Liver (tissue), 9 donors: ENCODE measurements around the gene RNF34. TPM values are rescaled to one million over a fixed set of nuclear protein-coding genes. Genes with fewer than 3 reads are reported as not detected.

Experiments used
- DNase-seq: peaks from one replicate; pipeline ENCODE4 v3.0.0-alpha.2; 2017; ENCODE audit warnings: low spot score
- H3K27ac ChIP-seq, 2 donors: one replicate each; pipeline ENCODE4 v1.7.0; 2013; ENCODE audit warnings: inconsistent platforms in 2 of 2, low read length in 2 of 2, control low read depth in 1 of 2, low read depth in 1 of 2, mild to moderate bottlenecking in 1 of 2
- H3K27me3 ChIP-seq, 4 donors: one replicate each; pipeline versions ENCODE4 v1.6.1 to v1.7.0; 2013; ENCODE audit warnings: low read length in 3 of 4, inconsistent platforms in 1 of 4, mild to moderate bottlenecking in 1 of 4, moderate library complexity in 1 of 4; ENCODE audit not compliant: control insufficient read depth in 4 of 4, insufficient read depth in 4 of 4
- H3K36me3 ChIP-seq, 4 donors: one replicate each; pipeline versions ENCODE4 v1.6.1 to v1.7.0; 2013; ENCODE audit warnings: low read length in 3 of 4, mild to moderate bottlenecking in 3 of 4, low read depth in 1 of 4, moderate library complexity in 1 of 4; ENCODE audit not compliant: control insufficient read depth in 4 of 4, insufficient read depth in 3 of 4
- H3K4me1 ChIP-seq, 4 donors: one replicate each; pipeline versions ENCODE4 v1.6.1 to v1.7.0; 2013; ENCODE audit warnings: low read length in 3 of 4, mild to moderate bottlenecking in 3 of 4, moderate library complexity in 1 of 4; ENCODE audit not compliant: control insufficient read depth in 4 of 4, insufficient read depth in 4 of 4
- H3K4me3 ChIP-seq, 3 donors: one replicate each; pipeline versions ENCODE4 v1.6.1 to v1.7.0; 2013; ENCODE audit warnings: low read length in 3 of 3, control low read depth in 1 of 3, low read depth in 1 of 3, mild to moderate bottlenecking in 1 of 3
- H3K9ac ChIP-seq, 2 donors: one replicate each; pipeline ENCODE4 v1.7.0; 2013; ENCODE audit warnings: low read length in 2 of 2, mild to moderate bottlenecking in 2 of 2, moderate library complexity in 2 of 2, control low read depth in 1 of 2, low read depth in 1 of 2
- H3K9me3 ChIP-seq, 4 donors: one replicate each; pipeline versions ENCODE4 v1.6.1 to v1.7.0; 2013; ENCODE audit warnings: low read length in 3 of 4; ENCODE audit not compliant: control insufficient read depth in 4 of 4
- EGR1 ChIP-seq, 2 donors: IDR thresholded peaks; 2 replicates each; pipeline ENCODE4 v1.6.1; 2016 to 2018; ENCODE audit warnings: antibody characterized with exemption in 2 of 2, low read depth in 2 of 2
- FOXA1 ChIP-seq: IDR thresholded peaks from 2 replicates; pipeline ENCODE4 v1.6.1; 2016; ENCODE audit warnings: antibody characterized with exemption
- FOXA2 ChIP-seq: IDR thresholded peaks from 2 replicates; pipeline ENCODE4 v1.6.1; 2016; ENCODE audit warnings: antibody characterized with exemption
- GABPA ChIP-seq, 2 donors: IDR thresholded peaks in 1 of 2; conservative IDR thresholded peaks in 1 of 2; 2 replicates each; pipeline ENCODE4 v1.6.1; 2016; ENCODE audit warnings: antibody characterized with exemption in 2 of 2, mild to moderate bottlenecking in 1 of 2, moderate library complexity in 1 of 2
- HNF4A ChIP-seq, 2 donors: conservative IDR thresholded peaks; 2 replicates each; pipeline ENCODE4 v1.6.1; 2016; ENCODE audit warnings: antibody characterized with exemption in 2 of 2, mild to moderate bottlenecking in 2 of 2
- HNF4G ChIP-seq: IDR thresholded peaks from 2 replicates; pipeline ENCODE4 v1.6.1; 2016; ENCODE audit warnings: antibody characterized with exemption
- JUND ChIP-seq, 2 donors: IDR thresholded peaks; 2 replicates each; pipeline ENCODE4 v1.6.1; 2016; ENCODE audit warnings: antibody characterized with exemption in 2 of 2
- NR2F2 ChIP-seq: IDR thresholded peaks from 2 replicates; pipeline ENCODE4 v1.6.1; 2016; ENCODE audit warnings: antibody characterized with exemption
- RAD21 ChIP-seq, 2 donors: IDR thresholded peaks; 2 replicates each; pipeline ENCODE4 v1.6.1; 2016; ENCODE audit warnings: antibody characterized with exemption in 2 of 2, mild to moderate bottlenecking in 2 of 2
- RXRA ChIP-seq, 2 donors: IDR thresholded peaks; 2 replicates each; pipeline ENCODE4 v1.6.1; 2017 to 2018; ENCODE audit warnings: antibody characterized with exemption in 2 of 2, mild to moderate bottlenecking in 1 of 2
- SP1 ChIP-seq: IDR thresholded peaks from 2 replicates; pipeline ENCODE4 v1.6.1; 2018; ENCODE audit warnings: antibody characterized with exemption, mild to moderate bottlenecking
- TAF1 ChIP-seq: conservative IDR thresholded peaks from 2 replicates; pipeline ENCODE4 v1.6.1; 2016; ENCODE audit warnings: antibody characterized with exemption, mild to moderate bottlenecking
- YY1 ChIP-seq: IDR thresholded peaks from 2 replicates; pipeline ENCODE4 v1.6.1; 2016; ENCODE audit warnings: antibody characterized with exemption, mild to moderate bottlenecking
- WGBS: extraction: QIAGEN DNeasy Blood & Tissue Kit; methylation state at CpG from one replicate; pipeline ENCODE4 v1.1.7; 2013; 5-methylcytosine and 5-hydroxymethylcytosine counted together
- polyA plus RNA-seq, 2 donors: library from polyadenylated mRNA; stranded (reverse) in 1 of 2; unstranded in 1 of 2; fragments of 200-250 nt in 1 of 2; fragments of >200 nt in 1 of 2; fragmentation: Nextera tagmentation in 1 of 2; extraction: Ambion mirVana in 1 of 2; gene quantifications; one replicate each; pipeline versions ENCODE4 v1.2.1 to v1.2.3, GENCODE V29; 2013 to 2015
- total RNA-seq, 2 donors: library from RNA; depleted of rRNA; stranded (reverse); fragments of >200 nt; gene quantifications; one replicate each; pipeline ENCODE4 v1.2.3, GENCODE V29; 2014
- TF ChIP-seq, protein P1 (sequence below): fragments of 150-350 bp; IDR thresholded peaks from 2 replicates; pipeline ENCODE4 v1.5.1; 2017; ENCODE audit warnings: improper control_type of control experiment, low read depth, low read length; ENCODE audit not compliant: missing input control
- TF ChIP-seq, protein P2 (sequence below): IDR thresholded peaks from 2 replicates; pipeline ENCODE4 v1.6.1; 2016; ENCODE audit warnings: antibody characterized with exemption
- TF ChIP-seq, protein P3 (sequence below): IDR thresholded peaks from 2 replicates; pipeline ENCODE4 v1.6.1; 2016; ENCODE audit warnings: antibody characterized with exemption
- TF ChIP-seq, protein P4 (sequence below): IDR thresholded peaks from 2 replicates; pipeline ENCODE4 v1.6.1; 2016; ENCODE audit warnings: antibody characterized with exemption, mild to moderate bottlenecking
- TF ChIP-seq, protein P5 (sequence below): IDR thresholded peaks from 2 replicates; pipeline ENCODE4 v1.6.1; 2016; ENCODE audit warnings: antibody characterized with exemption
- donor health status: healthy.
- donor health status: healthy.
- donor health status: healthy.
- donor health status: healthy.
- donor health status: healthy.

Gene RNF34
- total and polyA plus RNA-seq, 4 donors = 9.5 to 27.7 (median 17.9) TPM

DNA sequence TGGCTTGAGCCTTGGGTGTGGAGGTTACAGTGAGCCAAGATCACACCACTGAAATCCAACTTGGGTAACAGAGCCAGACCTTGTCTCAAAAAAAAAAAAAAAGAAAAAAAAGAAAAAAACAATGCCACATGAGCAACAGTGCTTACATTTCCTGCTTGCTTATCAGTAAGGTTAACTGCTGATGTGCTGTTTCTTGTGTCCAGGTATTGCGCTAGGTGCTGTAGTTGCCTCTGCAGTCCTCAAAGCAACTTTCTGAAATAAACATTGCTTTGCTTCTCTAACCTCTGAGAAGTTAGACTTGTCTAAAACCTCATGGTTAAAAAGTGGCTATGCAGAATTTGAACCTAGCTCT lies 24.7 kb downstream of the RNF34 start:
- Histone ChIP-seq H3K27me3 (no peaks in the 10 kb centered on the region), H3K9me3 (no peaks in the 10 kb centered on the region), H3K9ac (no peak overlapping the region), H3K36me3 (peaks cover 5 to 69% (median 56%) of the 10 kb centered on the region in 4 donors), H3K4me1 (no peaks in the 10 kb centered on the region), H3K4me3 (no peak overlapping the region), H3K27ac (no peak overlapping the region)
- WGBS = 100% methylated on average over 1 of the region's 1 CpG
- no peak for DNase-seq
- TF ChIP-seq GABPA (IDR thresholded peaks at IDR 0.05 in 1 of 2, conservative IDR thresholded peaks at IDR 0.05 in 1 of 2) (no peak), HNF4G (no peak), FOXA1 (no peak), RAD21 (IDR thresholded peaks at IDR 0.05) (no peak), TAF1 (no peak), HNF4A (conservative IDR thresholded peaks at IDR 0.05) (no peak), RXRA (IDR thresholded peaks at IDR 0.05) (no peak), JUND (IDR thresholded peaks at IDR 0.05) (no peak), EGR1 (IDR thresholded peaks at IDR 0.05; ENCODE audit: low read depth in 2 of 2) (no peak), FOXA2 (no peak), NR2F2 (no peak), SP1 (no peak), YY1 (no peak)
- TF ChIP-seq, protein P1, sequence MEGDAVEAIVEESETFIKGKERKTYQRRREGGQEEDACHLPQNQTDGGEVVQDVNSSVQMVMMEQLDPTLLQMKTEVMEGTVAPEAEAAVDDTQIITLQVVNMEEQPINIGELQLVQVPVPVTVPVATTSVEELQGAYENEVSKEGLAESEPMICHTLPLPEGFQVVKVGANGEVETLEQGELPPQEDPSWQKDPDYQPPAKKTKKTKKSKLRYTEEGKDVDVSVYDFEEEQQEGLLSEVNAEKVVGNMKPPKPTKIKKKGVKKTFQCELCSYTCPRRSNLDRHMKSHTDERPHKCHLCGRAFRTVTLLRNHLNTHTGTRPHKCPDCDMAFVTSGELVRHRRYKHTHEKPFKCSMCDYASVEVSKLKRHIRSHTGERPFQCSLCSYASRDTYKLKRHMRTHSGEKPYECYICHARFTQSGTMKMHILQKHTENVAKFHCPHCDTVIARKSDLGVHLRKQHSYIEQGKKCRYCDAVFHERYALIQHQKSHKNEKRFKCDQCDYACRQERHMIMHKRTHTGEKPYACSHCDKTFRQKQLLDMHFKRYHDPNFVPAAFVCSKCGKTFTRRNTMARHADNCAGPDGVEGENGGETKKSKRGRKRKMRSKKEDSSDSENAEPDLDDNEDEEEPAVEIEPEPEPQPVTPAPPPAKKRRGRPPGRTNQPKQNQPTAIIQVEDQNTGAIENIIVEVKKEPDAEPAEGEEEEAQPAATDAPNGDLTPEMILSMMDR = no peak
- TF ChIP-seq, protein P2, sequence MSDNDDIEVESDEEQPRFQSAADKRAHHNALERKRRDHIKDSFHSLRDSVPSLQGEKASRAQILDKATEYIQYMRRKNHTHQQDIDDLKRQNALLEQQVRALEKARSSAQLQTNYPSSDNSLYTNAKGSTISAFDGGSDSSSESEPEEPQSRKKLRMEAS = no peak
- TF ChIP-seq, protein P3, sequence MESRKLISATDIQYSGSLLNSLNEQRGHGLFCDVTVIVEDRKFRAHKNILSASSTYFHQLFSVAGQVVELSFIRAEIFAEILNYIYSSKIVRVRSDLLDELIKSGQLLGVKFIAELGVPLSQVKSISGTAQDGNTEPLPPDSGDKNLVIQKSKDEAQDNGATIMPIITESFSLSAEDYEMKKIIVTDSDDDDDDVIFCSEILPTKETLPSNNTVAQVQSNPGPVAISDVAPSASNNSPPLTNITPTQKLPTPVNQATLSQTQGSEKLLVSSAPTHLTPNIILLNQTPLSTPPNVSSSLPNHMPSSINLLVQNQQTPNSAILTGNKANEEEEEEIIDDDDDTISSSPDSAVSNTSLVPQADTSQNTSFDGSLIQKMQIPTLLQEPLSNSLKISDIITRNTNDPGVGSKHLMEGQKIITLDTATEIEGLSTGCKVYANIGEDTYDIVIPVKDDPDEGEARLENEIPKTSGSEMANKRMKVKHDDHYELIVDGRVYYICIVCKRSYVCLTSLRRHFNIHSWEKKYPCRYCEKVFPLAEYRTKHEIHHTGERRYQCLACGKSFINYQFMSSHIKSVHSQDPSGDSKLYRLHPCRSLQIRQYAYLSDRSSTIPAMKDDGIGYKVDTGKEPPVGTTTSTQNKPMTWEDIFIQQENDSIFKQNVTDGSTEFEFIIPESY = no peak
- TF ChIP-seq, protein P4, sequence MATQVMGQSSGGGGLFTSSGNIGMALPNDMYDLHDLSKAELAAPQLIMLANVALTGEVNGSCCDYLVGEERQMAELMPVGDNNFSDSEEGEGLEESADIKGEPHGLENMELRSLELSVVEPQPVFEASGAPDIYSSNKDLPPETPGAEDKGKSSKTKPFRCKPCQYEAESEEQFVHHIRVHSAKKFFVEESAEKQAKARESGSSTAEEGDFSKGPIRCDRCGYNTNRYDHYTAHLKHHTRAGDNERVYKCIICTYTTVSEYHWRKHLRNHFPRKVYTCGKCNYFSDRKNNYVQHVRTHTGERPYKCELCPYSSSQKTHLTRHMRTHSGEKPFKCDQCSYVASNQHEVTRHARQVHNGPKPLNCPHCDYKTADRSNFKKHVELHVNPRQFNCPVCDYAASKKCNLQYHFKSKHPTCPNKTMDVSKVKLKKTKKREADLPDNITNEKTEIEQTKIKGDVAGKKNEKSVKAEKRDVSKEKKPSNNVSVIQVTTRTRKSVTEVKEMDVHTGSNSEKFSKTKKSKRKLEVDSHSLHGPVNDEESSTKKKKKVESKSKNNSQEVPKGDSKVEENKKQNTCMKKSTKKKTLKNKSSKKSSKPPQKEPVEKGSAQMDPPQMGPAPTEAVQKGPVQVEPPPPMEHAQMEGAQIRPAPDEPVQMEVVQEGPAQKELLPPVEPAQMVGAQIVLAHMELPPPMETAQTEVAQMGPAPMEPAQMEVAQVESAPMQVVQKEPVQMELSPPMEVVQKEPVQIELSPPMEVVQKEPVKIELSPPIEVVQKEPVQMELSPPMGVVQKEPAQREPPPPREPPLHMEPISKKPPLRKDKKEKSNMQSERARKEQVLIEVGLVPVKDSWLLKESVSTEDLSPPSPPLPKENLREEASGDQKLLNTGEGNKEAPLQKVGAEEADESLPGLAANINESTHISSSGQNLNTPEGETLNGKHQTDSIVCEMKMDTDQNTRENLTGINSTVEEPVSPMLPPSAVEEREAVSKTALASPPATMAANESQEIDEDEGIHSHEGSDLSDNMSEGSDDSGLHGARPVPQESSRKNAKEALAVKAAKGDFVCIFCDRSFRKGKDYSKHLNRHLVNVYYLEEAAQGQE = no peak
- TF ChIP-seq, protein P5, sequence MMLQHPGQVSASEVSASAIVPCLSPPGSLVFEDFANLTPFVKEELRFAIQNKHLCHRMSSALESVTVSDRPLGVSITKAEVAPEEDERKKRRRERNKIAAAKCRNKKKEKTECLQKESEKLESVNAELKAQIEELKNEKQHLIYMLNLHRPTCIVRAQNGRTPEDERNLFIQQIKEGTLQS = no peak
